NCI-H748 (cell line): Measurements from ENCODE around the gene CDH19.
A peak's percentile ranks its signal among the peaks of the same experiment; 100 is the strongest.

Source experiments
- DNase-seq: peaks from one replicate; lab custom pipeline; 2025; ENCODE audit not compliant: unreplicated experiment; lab: John Stamatoyannopoulos, UW

The CDH19 gene, protein sequence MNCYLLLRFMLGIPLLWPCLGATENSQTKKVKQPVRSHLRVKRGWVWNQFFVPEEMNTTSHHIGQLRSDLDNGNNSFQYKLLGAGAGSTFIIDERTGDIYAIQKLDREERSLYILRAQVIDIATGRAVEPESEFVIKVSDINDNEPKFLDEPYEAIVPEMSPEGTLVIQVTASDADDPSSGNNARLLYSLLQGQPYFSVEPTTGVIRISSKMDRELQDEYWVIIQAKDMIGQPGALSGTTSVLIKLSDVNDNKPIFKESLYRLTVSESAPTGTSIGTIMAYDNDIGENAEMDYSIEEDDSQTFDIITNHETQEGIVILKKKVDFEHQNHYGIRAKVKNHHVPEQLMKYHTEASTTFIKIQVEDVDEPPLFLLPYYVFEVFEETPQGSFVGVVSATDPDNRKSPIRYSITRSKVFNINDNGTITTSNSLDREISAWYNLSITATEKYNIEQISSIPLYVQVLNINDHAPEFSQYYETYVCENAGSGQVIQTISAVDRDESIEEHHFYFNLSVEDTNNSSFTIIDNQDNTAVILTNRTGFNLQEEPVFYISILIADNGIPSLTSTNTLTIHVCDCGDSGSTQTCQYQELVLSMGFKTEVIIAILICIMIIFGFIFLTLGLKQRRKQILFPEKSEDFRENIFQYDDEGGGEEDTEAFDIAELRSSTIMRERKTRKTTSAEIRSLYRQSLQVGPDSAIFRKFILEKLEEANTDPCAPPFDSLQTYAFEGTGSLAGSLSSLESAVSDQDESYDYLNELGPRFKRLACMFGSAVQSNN

DNA sequence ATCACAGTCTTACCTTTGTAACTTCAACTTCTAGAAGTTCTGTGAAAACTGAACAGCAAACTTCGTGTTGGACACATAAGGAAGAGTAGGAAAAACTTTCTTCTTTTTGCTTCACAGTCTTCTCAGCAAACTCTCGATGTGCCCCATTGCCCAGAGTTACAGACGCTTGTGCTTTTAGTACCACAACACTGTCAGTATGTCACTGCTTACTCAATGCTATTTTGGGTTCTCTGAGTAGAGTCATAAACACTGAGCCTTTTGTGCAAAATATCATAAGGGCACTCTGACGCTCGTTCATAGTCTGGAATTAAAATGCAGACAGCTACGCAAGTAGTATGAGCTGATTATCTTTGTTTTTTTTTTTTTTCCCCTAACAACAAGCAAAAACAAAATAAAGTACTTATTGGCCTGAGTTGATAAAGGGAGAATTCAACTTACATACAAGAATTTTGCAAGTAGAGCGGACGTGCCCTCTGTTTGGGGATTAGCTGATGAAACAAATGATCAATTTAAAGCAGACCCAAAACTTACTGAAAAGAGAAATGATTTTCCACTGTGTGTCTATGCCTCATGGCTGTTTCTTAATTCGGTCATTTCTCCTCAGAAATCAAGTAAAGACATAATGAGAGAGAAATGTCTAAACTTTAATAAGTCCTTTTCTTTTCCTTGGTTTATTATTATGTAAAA, at the start of gene CDH19:
TSS of gene CDH19 (minus strand) at position 150 of the 687 bp plus-strand sequence. CDS start 31,886 bp downstream, outside the sequence.
- DNase-seq: peak; percentile 77

DNA sequence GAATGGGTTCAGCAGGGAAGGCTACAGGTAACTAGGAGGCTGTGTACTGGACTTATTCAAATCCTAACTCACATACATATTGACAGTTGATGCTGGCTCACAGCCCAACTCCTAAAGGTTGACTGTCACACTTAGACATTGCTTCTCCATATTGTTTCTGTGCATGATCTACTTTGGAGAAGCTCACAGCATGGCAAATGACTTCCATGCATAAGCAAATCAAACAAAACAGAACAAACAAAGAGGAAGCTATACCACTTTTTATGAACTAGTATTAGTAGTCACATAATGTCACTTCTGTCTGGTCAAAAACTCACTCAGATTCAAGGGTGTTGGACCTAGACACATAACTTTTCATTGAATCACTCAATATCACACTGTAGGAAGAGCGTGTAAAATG, 43.8 kb upstream of the CDH19 start:
- peak; percentile 19 for DNase-seq

DNA sequence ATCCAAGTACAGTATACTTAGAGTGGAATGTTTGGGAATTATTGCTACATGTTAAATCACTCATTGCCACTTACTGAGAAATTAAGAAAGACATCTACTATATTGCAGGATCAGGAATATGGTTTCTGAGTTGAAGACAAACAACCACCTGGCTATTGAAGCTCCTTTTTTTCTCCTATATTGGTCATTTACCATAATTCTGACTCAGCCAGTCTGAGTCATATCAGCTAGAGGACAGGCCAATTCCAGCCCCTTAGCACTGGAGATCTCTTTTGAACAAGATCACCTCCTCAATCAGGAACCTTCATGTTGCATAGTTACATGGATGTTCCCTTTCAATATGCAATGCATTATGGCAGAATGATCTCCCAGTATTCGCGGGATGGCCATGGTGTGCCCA, 42.7 kb upstream of the CDH19 start:
- no peak for DNase-seq

DNA sequence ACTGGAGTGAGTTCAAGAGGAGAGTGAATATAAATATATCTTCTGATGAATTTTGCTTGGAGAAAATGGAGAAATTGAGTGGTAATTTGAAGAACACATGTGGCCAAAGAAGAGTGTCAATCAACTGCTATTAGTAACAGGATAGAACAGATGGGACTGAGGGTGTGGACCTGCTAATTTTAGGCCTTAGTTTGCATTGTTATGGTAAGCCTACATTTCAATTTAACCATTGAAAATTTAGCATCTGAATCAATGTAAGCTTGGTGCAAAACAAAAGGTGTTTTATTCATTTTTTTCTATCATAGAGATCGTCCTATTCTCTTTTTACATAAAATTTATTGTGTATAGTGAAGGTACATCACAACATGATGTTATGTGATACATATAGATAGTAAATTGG, 42.1 kb upstream of the CDH19 start:
- no peak for DNase-seq

DNA sequence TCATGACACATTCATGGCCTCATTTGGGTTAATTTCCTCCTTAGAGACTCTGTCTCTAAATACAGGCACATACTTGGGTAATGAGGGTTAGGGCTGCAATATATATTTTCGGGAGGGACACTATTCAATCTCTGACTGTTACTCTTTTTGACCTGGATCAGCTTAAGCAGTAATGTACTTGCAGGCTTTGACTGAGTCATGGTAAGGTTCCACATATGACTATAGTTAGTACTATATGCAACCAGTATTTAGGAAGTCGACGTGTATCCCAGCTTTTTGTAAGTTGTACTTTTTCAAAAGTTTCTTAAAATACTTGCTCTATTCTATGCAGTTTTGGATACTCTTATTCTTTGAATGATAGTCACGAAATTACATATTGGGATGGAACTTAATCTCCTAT, 37.2 kb upstream of the CDH19 start:
- no peak for DNase-seq

DNA sequence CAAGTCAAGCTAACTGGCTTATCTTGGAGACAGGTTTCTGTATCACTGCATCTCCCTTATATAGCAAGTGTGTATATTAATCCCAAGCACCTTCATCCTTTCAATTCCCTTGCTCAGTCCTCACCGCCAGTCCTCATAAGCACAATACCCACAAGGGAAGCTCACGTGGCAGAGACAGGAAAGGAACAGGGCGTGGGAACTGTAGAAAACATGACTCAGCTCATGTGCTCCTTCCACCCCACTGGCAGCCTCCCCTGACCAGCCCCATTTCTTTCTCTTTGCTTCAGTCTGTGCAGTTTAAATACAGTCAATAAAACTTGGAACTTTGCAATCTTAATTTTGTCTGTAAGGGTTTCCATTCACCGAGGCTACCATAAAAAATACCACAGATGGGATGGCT, 36.5 kb upstream of the CDH19 start:
- no peak for DNase-seq

DNA sequence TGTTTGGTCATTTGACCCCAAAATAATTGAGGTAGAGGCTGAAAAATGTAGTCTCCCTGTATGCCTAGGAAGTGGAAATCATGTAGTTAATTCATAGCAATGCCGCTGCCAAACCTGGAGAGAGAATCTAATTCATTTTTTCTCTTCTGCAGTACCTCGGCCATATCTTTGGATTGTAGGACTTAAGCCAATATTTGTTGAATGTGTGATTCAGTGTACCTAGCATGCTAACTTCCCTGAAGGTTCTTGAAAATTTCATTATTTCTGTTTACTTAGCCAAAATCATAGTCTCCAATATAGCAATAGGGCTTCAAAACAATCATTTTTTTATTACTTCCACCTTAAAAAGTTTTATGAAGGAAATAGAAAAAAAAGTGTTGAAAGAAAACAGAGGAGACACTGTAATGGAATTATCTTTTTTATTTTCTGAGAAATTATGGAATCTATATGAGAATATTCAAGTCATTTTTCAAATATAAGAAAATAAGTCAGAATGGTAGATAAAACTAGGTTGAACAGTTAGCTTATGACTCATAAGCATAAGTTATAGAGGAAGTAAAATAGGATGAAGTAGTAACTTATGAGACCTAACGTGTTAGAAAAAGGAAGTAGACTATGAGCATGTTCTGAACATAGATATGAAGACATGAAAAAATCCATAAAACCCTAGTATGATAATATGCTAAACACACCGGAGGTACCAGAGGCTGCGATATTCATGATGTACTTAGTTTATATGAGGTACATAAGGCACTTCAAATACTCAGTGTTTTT, 35.2 kb upstream of the CDH19 start:
- no peak for DNase-seq

DNA sequence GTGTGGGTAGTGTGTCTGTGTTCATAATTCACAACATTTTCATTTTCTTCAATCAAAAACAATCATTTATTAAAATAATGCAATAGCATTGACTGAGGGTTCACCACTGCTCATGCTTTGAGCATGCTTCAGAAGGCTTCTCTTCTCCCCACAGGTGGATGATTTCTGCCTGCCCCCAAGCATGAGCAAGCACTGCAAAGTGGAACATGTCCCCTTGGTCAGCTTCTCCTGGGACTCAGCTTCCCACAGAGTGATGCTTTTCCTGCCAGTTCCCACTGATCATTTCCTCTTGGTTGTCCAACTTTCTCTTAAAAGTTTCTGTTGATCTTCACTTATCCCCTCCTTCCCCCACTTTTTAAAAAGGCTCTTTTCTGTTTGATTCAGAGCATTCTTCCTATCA, 31.5 kb upstream of the CDH19 start:
- DNase-seq: no peak

DNA sequence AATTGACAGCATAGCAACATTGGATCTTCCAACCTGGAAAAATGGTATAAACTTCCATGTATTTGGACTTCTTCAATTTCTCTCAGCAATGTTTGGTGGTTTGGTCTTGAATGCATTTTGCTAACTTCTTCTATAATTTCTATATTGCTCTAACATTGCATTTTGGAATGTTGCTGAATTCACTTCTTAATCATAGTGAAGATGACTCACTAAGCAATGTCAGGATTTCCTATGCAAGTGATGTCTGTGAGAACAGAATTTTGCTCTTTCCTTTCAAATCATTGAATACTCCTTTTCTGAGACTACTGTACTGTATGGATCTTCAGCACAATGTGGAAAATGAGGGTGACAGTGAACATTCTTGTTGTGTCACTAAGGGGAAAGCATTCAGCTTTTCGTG, 28.9 kb upstream of the CDH19 start:
- DNase-seq: no peak

DNA sequence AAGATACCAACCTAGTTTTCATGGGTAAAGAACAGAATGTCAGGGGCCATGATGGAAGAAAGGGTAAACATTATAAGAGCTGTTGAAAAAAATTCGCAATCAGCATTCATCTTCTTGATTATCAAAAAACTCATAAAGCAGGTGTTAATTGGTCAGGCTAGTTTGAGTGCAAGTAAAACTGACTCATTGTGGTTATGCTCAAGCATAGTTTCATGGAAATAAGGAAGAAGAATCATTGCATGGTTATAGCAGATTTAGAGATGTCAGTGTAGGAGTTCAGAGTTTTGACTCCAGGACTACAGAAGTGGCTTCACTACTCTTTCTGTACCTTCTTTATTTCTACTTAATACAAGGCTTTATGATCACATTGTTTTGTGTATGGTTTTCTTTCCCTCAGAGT, 26.9 kb upstream of the CDH19 start:
- no peak for DNase-seq

DNA sequence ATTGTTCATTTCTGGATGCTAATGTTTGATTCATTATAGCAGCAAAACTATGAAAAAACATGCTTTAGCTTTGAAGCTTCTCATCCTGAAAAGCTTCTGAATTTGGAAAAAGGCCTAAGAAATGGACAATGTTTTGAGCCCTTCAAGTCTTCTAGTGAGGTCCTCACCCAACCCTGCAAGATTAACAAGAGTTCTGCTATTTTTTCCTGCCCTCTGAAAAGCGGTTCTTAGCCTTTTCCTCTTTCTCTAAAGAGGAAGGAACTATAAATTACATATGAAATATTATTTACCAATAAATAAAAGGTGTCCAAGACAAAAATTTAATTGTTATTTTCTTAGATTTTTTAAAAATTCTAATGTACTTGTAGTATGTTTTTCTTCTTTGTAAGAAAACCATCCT, 19.9 kb upstream of the CDH19 start:
- DNase-seq: peak; percentile 25

DNA sequence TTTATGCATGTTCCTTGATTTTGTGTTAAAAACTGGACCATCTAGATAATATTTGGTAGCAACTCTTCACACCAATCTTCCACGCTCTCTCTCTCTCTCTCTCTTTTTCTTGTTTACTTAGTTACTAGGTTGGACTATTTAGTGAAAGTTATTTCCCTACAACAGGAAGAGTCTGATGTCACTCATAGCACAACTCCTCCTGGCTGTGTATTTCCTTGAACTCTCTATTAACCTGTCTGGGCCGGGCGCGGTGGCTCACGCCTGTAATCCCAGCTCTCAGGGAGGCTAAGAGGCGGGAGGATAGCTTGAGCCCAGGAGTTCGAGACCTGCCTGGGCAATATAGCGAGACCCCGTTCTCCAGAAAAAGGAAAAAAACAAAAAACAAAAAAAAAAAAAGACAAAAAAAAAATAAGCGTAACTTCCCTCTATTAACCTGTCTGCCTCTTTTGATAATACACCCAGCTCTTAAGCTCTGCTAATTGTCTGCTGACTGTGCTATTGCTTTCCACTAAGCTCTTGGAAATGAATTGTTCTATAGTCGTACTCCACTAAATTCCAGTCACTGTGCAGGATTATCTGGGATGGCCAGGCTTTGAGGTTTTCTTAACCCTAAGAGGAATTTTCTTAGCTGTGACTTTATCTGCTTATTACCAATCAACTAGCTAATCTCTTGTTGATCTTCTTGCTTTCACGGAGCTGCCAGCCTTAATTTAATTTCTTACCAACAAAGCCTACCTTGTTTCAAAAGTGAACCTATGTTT, 18.1 kb upstream of the CDH19 start:
- DNase-seq: no peak

DNA sequence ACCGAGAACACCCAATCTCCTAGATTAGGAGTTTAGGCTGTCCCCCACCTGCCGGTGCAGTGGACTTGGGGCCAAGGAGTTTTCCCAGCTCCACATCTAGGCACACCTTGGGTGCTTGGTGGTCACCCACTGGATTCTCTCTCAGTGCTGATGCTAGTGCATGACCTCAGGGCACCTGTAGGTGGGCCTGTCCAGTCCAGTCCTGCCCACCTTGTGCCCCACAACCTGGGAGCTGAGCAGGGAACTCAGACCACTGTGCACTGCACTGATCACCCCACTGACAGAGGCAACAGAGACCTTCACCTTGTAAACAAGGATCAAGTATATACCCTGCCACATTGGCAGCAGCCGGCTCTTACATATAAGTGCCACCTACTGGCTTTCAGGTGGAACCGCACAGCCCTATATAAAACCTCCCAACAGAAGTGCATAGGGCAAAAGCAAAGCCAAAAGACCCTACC, 12.7 kb upstream of the CDH19 start:
- peak; percentile 73 for DNase-seq

DNA sequence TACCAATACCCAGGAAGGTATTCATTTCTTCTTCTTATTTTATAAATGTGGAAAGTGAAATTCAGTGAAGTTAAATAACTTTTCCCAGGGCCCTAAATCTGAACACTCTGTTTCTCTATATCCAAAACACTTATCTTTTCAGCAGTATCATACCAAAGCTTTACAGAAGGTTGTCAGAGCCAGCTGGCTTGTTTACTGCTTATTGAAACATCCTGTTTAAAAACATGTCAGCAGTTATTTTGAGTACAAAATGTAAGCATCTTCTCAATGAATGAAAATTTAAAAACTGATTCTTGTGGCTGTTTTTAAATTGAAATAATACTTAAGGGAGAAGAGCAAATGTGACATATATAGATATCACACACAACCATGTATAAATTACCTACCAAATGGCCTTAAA, 11.3 kb upstream of the CDH19 start:
- DNase-seq: no peak

DNA sequence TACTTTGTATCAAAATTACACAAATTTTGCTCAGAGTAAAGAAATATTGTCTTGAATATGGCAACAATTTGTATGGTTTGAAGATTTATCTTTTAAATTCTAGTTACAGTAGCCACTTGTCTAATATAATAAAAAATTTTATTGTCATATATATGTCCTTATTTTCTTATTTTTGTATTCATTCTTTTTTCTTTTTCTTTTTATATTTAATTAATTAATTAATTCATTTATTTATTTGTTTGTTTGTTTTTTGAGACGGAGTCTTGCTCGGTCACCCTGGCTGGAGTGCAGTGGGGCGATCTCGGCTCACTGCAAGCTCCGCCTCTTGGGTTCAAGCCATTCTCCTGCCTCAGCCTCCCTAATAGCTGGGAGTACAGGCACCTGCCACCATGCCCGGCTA, 3.7 kb upstream of the CDH19 start:
- no peak for DNase-seq

DNA sequence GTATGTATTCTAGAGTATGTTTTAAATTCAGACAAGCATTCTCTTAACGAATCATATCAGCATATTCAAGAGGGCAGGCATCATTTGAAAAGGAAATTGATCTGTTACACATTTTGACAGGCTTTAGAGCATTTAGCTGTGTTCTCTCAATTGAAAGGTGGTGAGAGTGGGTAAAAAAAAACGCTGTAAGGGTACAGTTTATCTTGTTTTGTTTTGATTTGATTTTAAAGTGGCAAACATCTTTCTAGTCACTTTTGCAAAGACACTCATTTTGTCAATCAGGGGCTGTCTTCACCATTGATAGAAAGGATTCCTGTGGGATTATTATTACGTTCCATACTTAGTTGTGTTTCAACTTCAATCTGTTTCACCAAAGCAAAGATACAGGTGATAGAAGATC, 2.2 kb downstream of the CDH19 start:
- DNase-seq: peak; percentile 40

DNA sequence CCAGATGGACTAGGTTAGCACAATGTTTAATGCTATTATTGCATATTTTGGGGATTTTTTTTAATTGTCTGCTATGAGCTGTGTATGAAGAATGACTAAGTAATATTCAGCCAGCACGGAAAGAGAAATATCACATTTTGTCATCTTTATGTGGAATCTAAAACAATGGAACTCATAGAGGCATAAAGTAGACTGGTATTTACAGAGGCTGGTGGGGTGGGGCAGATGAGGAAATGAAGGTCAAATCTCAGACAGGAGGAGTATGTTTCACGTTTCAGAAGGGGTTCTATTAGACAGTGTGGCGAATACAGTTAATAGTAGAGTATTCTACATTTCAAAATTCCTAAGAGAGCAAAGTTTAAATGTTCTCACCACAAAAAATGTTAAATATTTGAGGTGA, 4.7 kb downstream of the CDH19 start:
- DNase-seq: peak; percentile 63

DNA sequence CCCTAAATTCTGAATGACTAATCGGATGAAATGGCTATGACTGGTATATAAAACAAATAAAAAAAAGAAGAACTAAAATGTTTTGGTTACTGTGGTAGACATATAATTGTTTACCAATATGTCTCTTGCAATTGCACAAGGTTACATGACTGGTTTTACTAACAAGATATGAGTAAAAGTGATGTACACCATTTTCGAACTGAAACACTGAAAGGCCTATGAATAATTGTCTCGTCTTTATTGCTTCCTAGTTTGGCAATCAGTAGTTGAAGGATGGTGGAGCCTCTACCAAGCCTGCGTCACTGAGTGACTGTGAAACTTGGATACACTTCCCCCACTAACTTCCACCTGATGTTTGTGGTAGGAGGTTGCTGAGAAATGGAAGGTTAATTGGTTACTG, 16.5 kb downstream of the CDH19 start:
- peak; percentile 50 for DNase-seq

DNA sequence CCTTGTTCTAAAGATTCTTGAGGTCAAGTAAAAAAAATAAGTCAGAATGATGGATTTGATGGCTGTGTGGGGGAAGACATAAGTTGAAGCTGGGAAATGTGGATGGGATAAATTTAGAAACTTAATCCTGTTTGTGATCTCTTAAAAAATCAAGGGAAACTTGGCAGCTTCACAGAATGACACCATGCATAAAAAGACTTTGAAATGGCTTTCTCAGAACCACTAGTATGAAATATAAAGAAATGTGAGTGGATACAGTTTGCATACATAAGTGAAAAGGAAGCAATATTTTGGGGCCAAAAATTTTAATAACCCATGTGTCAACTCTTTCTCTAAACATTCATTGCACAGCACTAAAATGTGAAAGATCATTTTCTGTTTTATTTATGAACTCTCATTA, 21.7 kb downstream of the CDH19 start:
- no peak for DNase-seq

DNA sequence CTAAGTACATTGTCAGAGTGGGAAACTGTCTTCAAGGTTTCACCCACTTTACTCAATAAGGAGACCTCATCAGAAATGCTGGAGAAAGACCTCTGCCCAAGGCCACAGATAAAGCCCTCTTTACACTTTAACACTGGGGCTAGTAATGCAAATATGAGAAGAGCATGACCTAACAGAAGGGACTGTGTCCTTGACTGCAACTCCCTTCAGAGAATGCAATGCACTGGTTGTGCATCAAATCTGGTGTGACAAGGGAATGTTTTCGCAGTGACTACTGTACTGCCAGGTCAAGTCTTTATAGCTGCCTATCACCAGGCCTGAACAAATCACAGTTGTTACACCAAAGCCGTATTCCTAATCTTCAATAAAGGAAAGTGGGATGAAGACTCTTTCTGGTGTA, 28.6 kb downstream of the CDH19 start:
- peak; percentile 81 for DNase-seq
